Measurements from ENCODE around the gene PCDHGA5.
"Not testable (repeated sequence)": the region's sequence is repeated elsewhere in the genome, so short reads cannot be mapped to it uniquely, and the experiment has no call there.

PCDHGA5 gene

GRCh38 chr5:141362719-141363118 lies 1.2 kb upstream of the PCDHGA5 start:
- no peak for DNase-seq (ENCODE audit: low spot score in 2 of 2)
- in situ Hi-C loops (cut with MboI; ENCODE audit: low sequenced_read_pairs) = no loop called here
- H3K36me3 ChIP-seq (replicated peaks) = no peaks in the 10 kb centered on the region
- no peaks in the 10 kb centered on the region for H3K4me1 ChIP-seq
- no peaks in the 10 kb centered on the region for H3K27me3 ChIP-seq (ENCODE audit: low read depth)
- H3K9me3 ChIP-seq = 0 out of 2 replicates have a peak, but pooled peaks cover 3% of the 10 kb centered on the region
- H3K4me3 ChIP-seq = no peak overlapping the region

GRCh38 chr5:141366016-141366896 lies 2.3 kb downstream of the PCDHGA5 start:
- 0 out of 2 replicates have a peak, but pooled peaks cover 3% of the 10 kb centered on the region for H3K9me3 ChIP-seq
- in situ Hi-C loops (cut with MboI; ENCODE audit: low sequenced_read_pairs) = no loop called here
- no peaks in the 10 kb centered on the region; the same call in 1 of the 2 replicates for H3K27me3 ChIP-seq (ENCODE audit: low read depth)
- H3K36me3 ChIP-seq (replicated peaks) = no peaks in the 10 kb centered on the region
- no peaks in the 10 kb centered on the region for H3K4me1 ChIP-seq
- DNase-seq (ENCODE audit: low spot score in 2 of 2) = no peak
- H3K4me3 ChIP-seq = no peak overlapping the region

- no peaks in the 10 kb centered on the region; the same call in 1 of the 2 replicates for H3K27me3 ChIP-seq (ENCODE audit: low read depth)
- H3K36me3 ChIP-seq (replicated peaks) = no peaks in the 10 kb centered on the region
- no peak for DNase-seq (ENCODE audit: low spot score in 2 of 2)
- no peak within 1 kb of the TSS for H3K4me3 ChIP-seq
- no peaks in the 10 kb centered on the region for H3K4me1 ChIP-seq
- H3K9me3 ChIP-seq = no peaks in the 10 kb centered on the region
- in situ Hi-C loops (cut with MboI; ENCODE audit: low sequenced_read_pairs) = no loop called here
Observed at GRCh38 chr5:141369994-141370848, 6.3 kb downstream of the PCDHGA5 start, which contains the start of gene PCDHGB3. Gene PCDHGB3, plus strand, starts transcription at chr5:141370242. Its CDS starts 153 bp downstream, at chr5:141370395.

- H3K27me3 ChIP-seq (ENCODE audit: low read depth) = no peaks in the 10 kb centered on the region; the same call in 1 of the 2 replicates
Observed at GRCh38 chr5:141371572-141372475, 7.9 kb downstream of the PCDHGA5 start.

GRCh38 chr5:141373673-141374317 lies 9.8 kb downstream of the PCDHGA5 start, which contains the start of gene PCDHGA6:
Gene PCDHGA6, plus strand, starts transcription at chr5:141373891. Its CDS starts 193 bp downstream, at chr5:141374084.
- H3K9me3 ChIP-seq = no peaks in the 10 kb centered on the region

More at GRCh38 chr5:141371572-141372475, 7.9 kb downstream of the PCDHGA5 start:
- no peak for DNase-seq (ENCODE audit: low spot score in 2 of 2)
- Histone ChIP-seq H3K9me3 (no peaks in the 10 kb centered on the region), H3K4me3 (no peak overlapping the region), H3K4me1 (no peaks in the 10 kb centered on the region), H3K36me3 (replicated peaks) (no peaks in the 10 kb centered on the region)
- in situ Hi-C loops (cut with MboI; ENCODE audit: low sequenced_read_pairs) = no loop called here

GRCh38 chr5:141374627-141375026 lies 10.7 kb downstream of the PCDHGA5 start:
- DNase-seq (ENCODE audit: low spot score in 2 of 2) = no peak
- no peaks in the 10 kb centered on the region for H3K36me3 ChIP-seq (replicated peaks)
- no peaks in the 10 kb centered on the region for H3K4me1 ChIP-seq
- no peak overlapping the region for H3K4me3 ChIP-seq
- no peaks in the 10 kb centered on the region; the same call in 1 of the 2 replicates for H3K27me3 ChIP-seq (ENCODE audit: low read depth)
- in situ Hi-C loops (cut with MboI; ENCODE audit: low sequenced_read_pairs) = no loop called here
- H3K9me3 ChIP-seq = no peaks in the 10 kb centered on the region

More at GRCh38 chr5:141373673-141374317, 9.8 kb downstream of the PCDHGA5 start, which contains the start of gene PCDHGA6:
- H3K4me3 ChIP-seq = no peak within 1 kb of the TSS
- in situ Hi-C loops (cut with MboI; ENCODE audit: low sequenced_read_pairs) = no loop called here
- no peak for DNase-seq (ENCODE audit: low spot score in 2 of 2)
- H3K36me3 ChIP-seq (replicated peaks) = no peaks in the 10 kb centered on the region
- no peaks in the 10 kb centered on the region for H3K4me1 ChIP-seq
- no peaks in the 10 kb centered on the region; the same call in 1 of the 2 replicates for H3K27me3 ChIP-seq (ENCODE audit: low read depth)

GRCh38 chr5:141375444-141376155 lies 11.6 kb downstream of the PCDHGA5 start:
- H3K9me3 ChIP-seq; in situ Hi-C loops (cut with MboI; ENCODE audit: low sequenced_read_pairs); H3K4me3 ChIP-seq; H3K4me1 ChIP-seq; H3K36me3 ChIP-seq (replicated peaks); H3K27me3 ChIP-seq (ENCODE audit: low read depth): not testable (repeated sequence)
- peak in 1 of 2 experiments; percentile 24 for DNase-seq (ENCODE audit: low spot score in 2 of 2)

- DNase-seq (ENCODE audit: low spot score in 2 of 2) = no peak
- H3K36me3 ChIP-seq (replicated peaks) = no peaks in the 10 kb centered on the region
Observed at GRCh38 chr5:141382469-141383294, 18.7 kb downstream of the PCDHGA5 start, which contains the start of gene PCDHGA7. Gene PCDHGA7, plus strand, starts transcription at chr5:141382742. Its CDS starts 158 bp downstream, at chr5:141382900.

GRCh38 chr5:141383345-141383744 lies 19.4 kb downstream of the PCDHGA5 start:
- no peak overlapping the region for H3K4me3 ChIP-seq
- H3K36me3 ChIP-seq (replicated peaks) = no peaks in the 10 kb centered on the region
- in situ Hi-C loops (cut with MboI; ENCODE audit: low sequenced_read_pairs) = no loop called here
- H3K4me1 ChIP-seq = no peaks in the 10 kb centered on the region
- DNase-seq (ENCODE audit: low spot score in 2 of 2) = no peak
- H3K9me3 ChIP-seq = no peaks in the 10 kb centered on the region
- no peaks in the 10 kb centered on the region for H3K27me3 ChIP-seq (ENCODE audit: low read depth)

More at GRCh38 chr5:141382469-141383294, 18.7 kb downstream of the PCDHGA5 start, which contains the start of gene PCDHGA7:
- Histone ChIP-seq H3K4me1 (no peaks in the 10 kb centered on the region), H3K4me3 (no peak within 1 kb of the TSS), H3K9me3 (no peaks in the 10 kb centered on the region), H3K27me3 (ENCODE audit: low read depth) (no peaks in the 10 kb centered on the region)
- in situ Hi-C loops (cut with MboI; ENCODE audit: low sequenced_read_pairs) = no loop called here

- in situ Hi-C loops (cut with MboI; ENCODE audit: low sequenced_read_pairs) = no loop called here
- no peak overlapping the region for H3K4me3 ChIP-seq
- H3K9me3 ChIP-seq = no peaks in the 10 kb centered on the region
- DNase-seq (ENCODE audit: low spot score in 2 of 2) = no peak
- H3K36me3 ChIP-seq (replicated peaks) = no peaks in the 10 kb centered on the region
- no peaks in the 10 kb centered on the region for H3K27me3 ChIP-seq (ENCODE audit: low read depth)
- H3K4me1 ChIP-seq = no peaks in the 10 kb centered on the region
Observed at GRCh38 chr5:141384471-141385267, 20.7 kb downstream of the PCDHGA5 start.

Measured in HAP-1 (cell line).